PC-3 (cell line): ENCODE data around the gene COL1A1.

Experiments
- EZH2phosphoT487 ChIP-seq: fragments of 300-600 bp; sonication (generic); IDR thresholded peaks from 2 replicates; pipeline ENCODE4 v1.6.1; 2018; ENCODE audit warnings: mild to moderate bottlenecking, antibody characterized with exemption, low read length, borderline replicate concordance
- TF ChIP-seq, protein P1 (sequence below): fragments of 300-600 bp; sonication (generic); conservative IDR thresholded peaks from 2 replicates; pipeline ENCODE4 v1.5.1; 2017; ENCODE audit warnings: antibody characterized with exemption, low read depth, mild to moderate bottlenecking, low read length

DNA sequence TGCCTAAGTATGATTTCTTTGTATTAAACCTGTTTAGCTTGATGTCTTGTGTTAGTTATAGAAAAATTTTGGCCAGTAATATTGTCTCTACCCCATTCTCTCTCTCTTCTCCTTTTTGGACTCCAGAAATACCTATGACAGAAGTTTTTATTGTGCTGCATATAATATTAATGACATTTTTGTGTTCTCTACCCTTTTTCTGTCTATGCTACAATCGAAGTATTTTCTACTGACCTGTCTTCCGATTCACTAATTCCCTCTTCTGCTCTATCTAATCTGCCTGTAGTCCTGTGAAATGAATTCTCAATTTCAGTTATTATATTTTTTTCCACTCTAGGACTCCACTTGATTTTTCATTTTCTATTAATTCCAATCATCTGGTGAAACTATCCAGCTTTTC, 46.8 kb upstream of the COL1A1 start:
- TF ChIP-seq, protein P1, sequence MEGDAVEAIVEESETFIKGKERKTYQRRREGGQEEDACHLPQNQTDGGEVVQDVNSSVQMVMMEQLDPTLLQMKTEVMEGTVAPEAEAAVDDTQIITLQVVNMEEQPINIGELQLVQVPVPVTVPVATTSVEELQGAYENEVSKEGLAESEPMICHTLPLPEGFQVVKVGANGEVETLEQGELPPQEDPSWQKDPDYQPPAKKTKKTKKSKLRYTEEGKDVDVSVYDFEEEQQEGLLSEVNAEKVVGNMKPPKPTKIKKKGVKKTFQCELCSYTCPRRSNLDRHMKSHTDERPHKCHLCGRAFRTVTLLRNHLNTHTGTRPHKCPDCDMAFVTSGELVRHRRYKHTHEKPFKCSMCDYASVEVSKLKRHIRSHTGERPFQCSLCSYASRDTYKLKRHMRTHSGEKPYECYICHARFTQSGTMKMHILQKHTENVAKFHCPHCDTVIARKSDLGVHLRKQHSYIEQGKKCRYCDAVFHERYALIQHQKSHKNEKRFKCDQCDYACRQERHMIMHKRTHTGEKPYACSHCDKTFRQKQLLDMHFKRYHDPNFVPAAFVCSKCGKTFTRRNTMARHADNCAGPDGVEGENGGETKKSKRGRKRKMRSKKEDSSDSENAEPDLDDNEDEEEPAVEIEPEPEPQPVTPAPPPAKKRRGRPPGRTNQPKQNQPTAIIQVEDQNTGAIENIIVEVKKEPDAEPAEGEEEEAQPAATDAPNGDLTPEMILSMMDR = no peak
- no peak for TF ChIP-seq EZH2phosphoT487
